SK-N-SH treated with all-trans-retinoic acid at 6 μM for 48 hours (cell line): ENCODE measurements around the gene GNRH2.

Experiments used
- BACH2 ChIP-seq: fragments of 250-450 bp; sonication (Bioruptor Pico); IDR thresholded peaks from 2 replicates; pipeline ENCODE4 v1.9.0; 2021; ENCODE audit warnings: mild to moderate bottlenecking, borderline replicate concordance
- ESRRG ChIP-seq: fragments of 250-450 bp; sonication (Bioruptor Pico); IDR thresholded peaks from 2 replicates; pipeline ENCODE4 v1.6.1; 2021; ENCODE audit warnings: mild to moderate bottlenecking
- OSR1 ChIP-seq: fragments of 250-450 bp; sonication (Bioruptor Pico); IDR thresholded peaks from 2 replicates; pipeline ENCODE4 v1.8.0; 2022; ENCODE audit warnings: moderate library complexity, mild to moderate bottlenecking, inconsistent platforms
- RARB ChIP-seq: fragments of 250-450 bp; sonication (Bioruptor Pico); IDR thresholded peaks from 2 replicates; pipeline ENCODE4 v1.8.0; 2021; ENCODE audit warnings: mild to moderate bottlenecking, moderate library complexity
- SNAI2 ChIP-seq: fragments of 250-450 bp; sonication (Bioruptor Pico); IDR thresholded peaks from 2 replicates; pipeline ENCODE4 v1.5.0; 2020; ENCODE audit warnings: mild to moderate bottlenecking, moderate library complexity
- ZFP3 ChIP-seq: fragments of 250-450 bp; sonication (Bioruptor Pico); IDR thresholded peaks from 2 replicates; pipeline ENCODE4 v1.5.0; 2020; ENCODE audit warnings: mild to moderate bottlenecking, moderate library complexity
- ZFP30 ChIP-seq: fragments of 450-650 bp; formaldehyde crosslinking; IDR thresholded peaks from 2 replicates; pipeline ENCODE4 v1.5.0; 2022; ENCODE audit warnings: mild to moderate bottlenecking, moderate library complexity
- TF ChIP-seq, protein P1 (sequence below): fragments of 250-450 bp; sonication (Bioruptor Pico); IDR thresholded peaks from 2 replicates; pipeline ENCODE4 v1.8.0; 2020; ENCODE audit warnings: mild to moderate bottlenecking, moderate library complexity, borderline replicate concordance

GRCh38 chr20:3085571-3086072, 42.2 kb downstream of the GNRH2 start:
- TF ChIP-seq ZFP30 (no peak), RARB (CRISPR knock-in tag) (no peak), ZFP3 (CRISPR knock-in tag) (no peak), SNAI2 (CRISPR knock-in tag) (no peak), BACH2 (CRISPR knock-in tag) (no peak), OSR1 (no peak), ESRRG (no peak)
- TF ChIP-seq, protein P1, sequence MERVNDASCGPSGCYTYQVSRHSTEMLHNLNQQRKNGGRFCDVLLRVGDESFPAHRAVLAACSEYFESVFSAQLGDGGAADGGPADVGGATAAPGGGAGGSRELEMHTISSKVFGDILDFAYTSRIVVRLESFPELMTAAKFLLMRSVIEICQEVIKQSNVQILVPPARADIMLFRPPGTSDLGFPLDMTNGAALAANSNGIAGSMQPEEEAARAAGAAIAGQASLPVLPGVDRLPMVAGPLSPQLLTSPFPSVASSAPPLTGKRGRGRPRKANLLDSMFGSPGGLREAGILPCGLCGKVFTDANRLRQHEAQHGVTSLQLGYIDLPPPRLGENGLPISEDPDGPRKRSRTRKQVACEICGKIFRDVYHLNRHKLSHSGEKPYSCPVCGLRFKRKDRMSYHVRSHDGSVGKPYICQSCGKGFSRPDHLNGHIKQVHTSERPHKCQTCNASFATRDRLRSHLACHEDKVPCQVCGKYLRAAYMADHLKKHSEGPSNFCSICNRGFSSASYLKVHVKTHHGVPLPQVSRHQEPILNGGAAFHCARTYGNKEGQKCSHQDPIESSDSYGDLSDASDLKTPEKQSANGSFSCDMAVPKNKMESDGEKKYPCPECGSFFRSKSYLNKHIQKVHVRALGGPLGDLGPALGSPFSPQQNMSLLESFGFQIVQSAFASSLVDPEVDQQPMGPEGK (CRISPR knock-in tag), result no peak
